GM12872 (cell line): ENCODE measurements around the gene RSPO4.

Experiments
- CTCF ChIP-seq: IDR thresholded peaks from 3 replicates; pipeline ENCODE4 v1.5.1; 2011; ENCODE audit warnings: low read depth, mild to moderate bottlenecking, low read length, moderate library complexity; ENCODE audit not compliant: insufficient read depth

The RSPO4 gene

GRCh38 chr20:914727-915498 lies 87.2 kb downstream of the RSPO4 start:
- TF ChIP-seq CTCF = no peak

GRCh38 chr20:913306-913849 lies 88.7 kb downstream of the RSPO4 start:
- no peak for TF ChIP-seq CTCF

GRCh38 chr20:911882-912600 lies 90.1 kb downstream of the RSPO4 start:
- TF ChIP-seq CTCF = no peak

GRCh38 chr20:910870-911770 lies 91.0 kb downstream of the RSPO4 start:
- no peak for TF ChIP-seq CTCF

GRCh38 chr20:910132-910869 lies 91.8 kb downstream of the RSPO4 start:
- no peak for TF ChIP-seq CTCF

GRCh38 chr20:909641-910040 lies 92.5 kb downstream of the RSPO4 start:
- no peak for TF ChIP-seq CTCF
